Measurements from ENCODE around the gene GRIK5.

DNA sequence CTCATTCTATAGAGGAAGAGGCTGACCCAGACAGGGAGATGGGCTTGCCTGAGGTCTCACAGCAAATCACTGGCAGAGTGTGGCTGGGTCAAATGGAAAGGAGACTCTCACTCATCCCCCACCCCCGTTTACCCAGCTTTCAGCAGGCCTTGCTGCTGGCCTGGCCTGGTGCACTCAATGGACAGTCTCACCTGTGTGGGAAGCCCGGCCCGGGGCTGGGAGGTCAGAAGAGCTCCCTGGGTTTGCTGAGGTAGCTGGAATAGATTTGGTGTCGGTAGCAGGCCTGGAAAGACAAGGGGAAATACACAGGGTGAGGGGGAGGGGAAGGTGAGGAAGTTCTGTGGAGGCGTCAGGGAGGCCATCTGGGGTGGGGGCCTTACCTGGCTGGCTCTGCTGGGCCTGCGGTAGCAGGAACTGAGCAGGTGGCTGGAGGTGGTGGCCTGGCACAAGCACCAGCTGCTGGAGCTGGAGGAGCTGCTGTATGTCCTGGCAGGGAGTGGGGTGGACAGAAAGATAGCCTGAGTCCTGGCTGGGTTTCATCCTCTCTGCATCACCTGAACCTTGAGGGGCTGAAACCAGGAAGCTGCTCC is 29.4 kb upstream of the GRIK5 start:
- no peak for TF ChIP-seq POLR2AphosphoS5 (IDR thresholded peaks at IDR 0.05; ENCODE audit: low read depth, low read length)
- no peak for TF ChIP-seq TAF1 (IDR thresholded peaks at IDR 0.05; ENCODE audit: borderline replicate concordance, low read depth, low read length)
- TF ChIP-seq POLR2A (IDR thresholded peaks at IDR 0.05; ENCODE audit: low read depth, low read length) = no peak
